ENCODE data around the gene IPO9.

GRCh38 chr1:201847150-201847549 lies 18.2 kb downstream of the IPO9 start:
- TF ChIP-seq CTCF (IDR thresholded peaks at IDR 0.05; ENCODE audit: poor library complexity) (no peak), EZH2 (IDR thresholded peaks at IDR 0.05; ENCODE audit: borderline replicate concordance) (no peak)

Data from hepatocyte (in vitro differentiated cells).